H1 (cell line): Measurements from ENCODE around the gene TBC1D7. TPM values are rescaled to one million over a fixed set of nuclear protein-coding genes. Genes with fewer than 3 reads are reported as not detected.

Experiments used
- CTCF ChIA-PET: fragments of 300-600 bp; sonication (Branson Sonifier 250); formaldehyde crosslinking; loops from one replicate; lab custom pipeline; 2021; ENCODE audit not compliant: partially characterized antibody; lab: Charles Lee
- POLR2A ChIA-PET: fragments of 300-600 bp; sonication (Branson Sonifier 250); formaldehyde crosslinking; loops from one replicate; lab custom pipeline; 2021; ENCODE audit warnings: inconsistent platforms; ENCODE audit not compliant: partially characterized antibody; lab: Charles Lee
- DNase-seq, 2 experiments: peaks; one replicate each; pipeline versions ENCODE4 v3.0.0 to v3.0.0-alpha.2; 2010 to 2022; ENCODE audit warnings: low spot score in 2 of 2, low read depth in 1 of 2, mixed read lengths in 1 of 2
- FAIRE-seq: peaks from 2 replicates; lab custom pipeline; 2011; peaks lifted over from hg19 to GRCh38; lab: Jason Lieb, UNC
- H2AFZ ChIP-seq: 2 replicates; pipeline ENCODE4 v1.8.1; 2012; ENCODE audit warnings: low read length, inconsistent platforms
- H2AK5ac ChIP-seq: 2 replicates; pipeline ENCODE4 v1.6.1; 2013; ENCODE audit warnings: low read depth, low read length
- H2BK120ac ChIP-seq: replicated peaks from 2 replicates; pipeline ENCODE3; 2013; ENCODE audit warnings: low read depth, low read length, inconsistent platforms
- H2BK12ac ChIP-seq: 2 replicates; pipeline ENCODE4 v1.6.1; 2013; ENCODE audit warnings: low read depth, low read length
- H2BK15ac ChIP-seq: 2 replicates; pipeline ENCODE4 v1.6.1; 2013; ENCODE audit warnings: low read length
- H2BK20ac ChIP-seq: 2 replicates; pipeline ENCODE4 v1.6.1; 2013; ENCODE audit warnings: low read length
- H2BK5ac ChIP-seq: 2 replicates; pipeline ENCODE4 v1.6.1; 2013; ENCODE audit warnings: low read depth, low read length
- H3K14ac ChIP-seq: 2 replicates; pipeline ENCODE4 v1.6.1; 2013; ENCODE audit warnings: inconsistent platforms; ENCODE audit not compliant: insufficient read length
- H3K18ac ChIP-seq: 2 replicates; pipeline ENCODE4 v1.6.1; 2013; ENCODE audit warnings: low read length; ENCODE audit errors: extremely low read depth
- H3K23ac ChIP-seq: 2 replicates; pipeline ENCODE4 v1.6.1; 2013; ENCODE audit warnings: inconsistent platforms; ENCODE audit not compliant: insufficient read length
- H3K23me2 ChIP-seq: 2 replicates; pipeline ENCODE4 v1.6.1; 2013; ENCODE audit warnings: low read depth, low read length
- H3K27ac ChIP-seq: 2 replicates; pipeline ENCODE4 v1.6.1; 2011; ENCODE audit warnings: low read depth, low read length, inconsistent platforms
- H3K27me3 ChIP-seq, 4 experiments: replicated peaks in 1 of 4; 1 replicate in 1 of 4; 2 replicates in 3 of 4; pipeline versions ENCODE4 v1.6.1 to v1.8.1; 2011 to 2013; ENCODE audit warnings: low read length in 3 of 4, mild to moderate bottlenecking in 3 of 4, inconsistent platforms in 2 of 4, mixed read lengths in 2 of 4, moderate library complexity in 1 of 4; ENCODE audit not compliant: control insufficient read depth in 3 of 4, insufficient read depth in 3 of 4; ENCODE audit errors: extremely low read depth in 1 of 4
- H3K36me3 ChIP-seq, 4 experiments: 2 replicates each; pipeline versions ENCODE4 v1.6.1 to v1.8.1; 2011 to 2013; ENCODE audit warnings: mild to moderate bottlenecking in 4 of 4, low read length in 3 of 4, moderate library complexity in 2 of 4, control low read depth in 1 of 4, inconsistent platforms in 1 of 4; ENCODE audit not compliant: insufficient read depth in 4 of 4, control insufficient read depth in 2 of 4
- H3K4ac ChIP-seq: replicated peaks from 2 replicates; pipeline ENCODE3; 2013; ENCODE audit warnings: low read length, low read depth, mixed read lengths, inconsistent platforms; ENCODE audit not compliant: insufficient read length
- H3K4me1 ChIP-seq, 4 experiments: replicated peaks in 1 of 4; 1 replicate in 1 of 4; 2 replicates in 3 of 4; pipeline versions ENCODE4 v1.6.1 to v1.8.1; 2011 to 2013; ENCODE audit warnings: low read length in 3 of 4, inconsistent platforms in 2 of 4, mixed read lengths in 1 of 4; ENCODE audit not compliant: insufficient read depth in 4 of 4, control insufficient read depth in 3 of 4
- H3K4me2 ChIP-seq, 2 experiments: 2 replicates each; pipeline versions ENCODE4 v1.6.1 to v1.8.1; 2011 to 2013; ENCODE audit warnings: low read depth in 2 of 2, low read length in 2 of 2, control low read depth in 1 of 2, inconsistent platforms in 1 of 2, mild to moderate bottlenecking in 1 of 2; ENCODE audit not compliant: insufficient read depth in 1 of 2
- H3K4me3 ChIP-seq, 4 experiments: fragments of 200-600, 300-600 bp in 1 of 4; sonication (generic), shearing (Covaris generic), sonication (Bioruptor Twin) in 1 of 4; 2 replicates each; pipeline versions ENCODE4 v1.5.1 to v1.8.1; 2011 to 2016; ENCODE audit warnings: low read length in 4 of 4, low read depth in 3 of 4, control low read depth in 2 of 4, inconsistent platforms in 2 of 4, mild to moderate bottlenecking in 2 of 4, mixed read lengths in 1 of 4, moderate library complexity in 1 of 4; ENCODE audit not compliant: insufficient read depth in 2 of 4; ENCODE audit errors: extremely low read depth in 1 of 4
- H3K56ac ChIP-seq: replicated peaks from 2 replicates; pipeline ENCODE3; 2013; ENCODE audit warnings: low read depth, mild to moderate bottlenecking, mixed read lengths, low read length, inconsistent platforms; ENCODE audit not compliant: insufficient read length
- H3K79me1 ChIP-seq: 2 replicates; pipeline ENCODE4 v1.6.1; 2013; ENCODE audit warnings: low read depth, low read length, control low read depth
- H3K79me2 ChIP-seq, 2 experiments: 2 replicates each; pipeline versions ENCODE4 v1.6.1 to v1.8.1; 2012 to 2013; ENCODE audit warnings: low read length in 2 of 2, mild to moderate bottlenecking in 2 of 2, inconsistent platforms in 1 of 2; ENCODE audit not compliant: insufficient read depth in 2 of 2, control insufficient read depth in 1 of 2
- H3K9ac ChIP-seq, 4 experiments: replicated peaks in 1 of 4; 1 replicate in 1 of 4; 2 replicates in 3 of 4; pipeline versions ENCODE4 v1.6.1 to v1.8.1; 2011 to 2013; ENCODE audit warnings: low read depth in 3 of 4, low read length in 3 of 4, control low read depth in 2 of 4, mild to moderate bottlenecking in 2 of 4, moderate library complexity in 2 of 4, inconsistent platforms in 1 of 4; ENCODE audit errors: extremely low read depth in 1 of 4
- H3K9me3 ChIP-seq, 2 experiments: 2 replicates each; pipeline versions ENCODE4 v1.6.1 to v1.8.1; 2012 to 2013; ENCODE audit warnings: mild to moderate bottlenecking in 2 of 2, moderate library complexity in 2 of 2, control low read depth in 1 of 2, inconsistent platforms in 1 of 2, low read depth in 1 of 2, low read length in 1 of 2, mixed read lengths in 1 of 2; ENCODE audit not compliant: insufficient read depth in 2 of 2
- H4K20me1 ChIP-seq, 2 experiments: replicated peaks in 1 of 2; 2 replicates each; pipeline versions ENCODE3 to v1.8.1; 2011 to 2013; ENCODE audit warnings: inconsistent platforms in 2 of 2, low read length in 2 of 2, mild to moderate bottlenecking in 1 of 2; ENCODE audit not compliant: insufficient read depth in 2 of 2, control insufficient read depth in 1 of 2
- H4K5ac ChIP-seq: 2 replicates; pipeline ENCODE4 v1.6.1; 2013; ENCODE audit warnings: low read length, low read depth, mixed read lengths, inconsistent platforms; ENCODE audit not compliant: insufficient read length
- H4K8ac ChIP-seq: 2 replicates; pipeline ENCODE4 v1.8.0; 2013; ENCODE audit warnings: mild to moderate bottlenecking, moderate library complexity, low read length, inconsistent platforms; ENCODE audit not compliant: insufficient read depth; ENCODE audit errors: extremely low read depth
- H4K91ac ChIP-seq: replicated peaks from 2 replicates; pipeline ENCODE3; 2013; ENCODE audit warnings: low read length, mixed read lengths, inconsistent platforms; ENCODE audit not compliant: insufficient read length
- CBX8 ChIP-seq: fragments of 300-800, 300-1000 bp; sonication (generic); IDR thresholded peaks from 2 replicates; pipeline ENCODE4 v1.7.1; 2016; ENCODE audit warnings: low read depth, low read length, borderline replicate concordance
- JUN ChIP-seq: IDR thresholded peaks from 2 replicates; pipeline ENCODE4 v1.6.1; 2011; ENCODE audit warnings: low read depth, mild to moderate bottlenecking, improper control_type of control experiment, low read length
- JUND ChIP-seq: IDR thresholded peaks from 2 replicates; pipeline ENCODE4 v1.6.1; 2011; ENCODE audit warnings: mild to moderate bottlenecking, improper control_type of control experiment, low read length
- MAFK ChIP-seq: IDR thresholded peaks from 2 replicates; pipeline ENCODE4 v1.6.1; 2012; ENCODE audit warnings: low read depth, mild to moderate bottlenecking, improper control_type of control experiment, low read length
- POU5F1 ChIP-seq: IDR thresholded peaks from 2 replicates; pipeline ENCODE4 v1.6.1; 2011; ENCODE audit warnings: low read depth, mild to moderate bottlenecking, low read length, moderate library complexity
- SRF ChIP-seq: IDR thresholded peaks from 2 replicates; pipeline ENCODE4 v1.6.1; 2011; ENCODE audit warnings: mild to moderate bottlenecking, low read depth, low read length, moderate library complexity
- YY1 ChIP-seq: IDR thresholded peaks from 2 replicates; pipeline ENCODE4 v1.6.1; 2011; ENCODE audit warnings: low read depth, mild to moderate bottlenecking, low read length
- WGBS, 2 experiments: shearing (Covaris generic) in 1 of 2; methylation state at CpG; one replicate each; pipeline versions ENCODE4 v1.1.6 to v1.1.7; 2013 to 2015; ENCODE audit warnings: low lambda C conversion rate in 2 of 2, mixed read lengths in 2 of 2, inconsistent platforms in 1 of 2, low coverage in 1 of 2, missing lambda C conversion rate in 1 of 2; ENCODE audit not compliant: insufficient replicate concordance in 2 of 2, insufficient coverage in 1 of 2, insufficient read length in 1 of 2; ENCODE audit errors: extremely low coverage in 1 of 2, missing lambda C conversion rate in 1 of 2; 5-methylcytosine and 5-hydroxymethylcytosine counted together
- polyA plus RNA-seq, 7 experiments: library from polyadenylated mRNA; depleted of rRNA in 3 of 7; stranded (reverse) in 5 of 7; unstranded in 2 of 7; fragments of >200 nt in 5 of 7; fragments of 200-250 nt in 2 of 7; gene quantifications; 1 replicate in 5 of 7; 2 replicates in 1 of 7; 4 replicates in 1 of 7; pipeline versions ENCODE4 v1.2.1 to v1.2.3, GENCODE V29; 2011 to 2013; ENCODE audit warnings: missing spikeins in 2 of 7, mixed read lengths in 2 of 7
- total RNA-seq: library from RNA; stranded (reverse); fragmentation: NEBNext Ultra II Directional; extraction: Animal tissue kit (Norgen Biotek cat#: 25700); gene quantifications from 2 replicates; pipeline ENCODE4 v1.2.1, GENCODE V29; 2021

TBC1D7 gene
- total and polyA plus RNA-seq, 2 of the 8 experiments (the other 6 are each of a cell fraction or from before 2014, with no cell fraction given), result 46.1 to 55.2 TPM

DNA sequence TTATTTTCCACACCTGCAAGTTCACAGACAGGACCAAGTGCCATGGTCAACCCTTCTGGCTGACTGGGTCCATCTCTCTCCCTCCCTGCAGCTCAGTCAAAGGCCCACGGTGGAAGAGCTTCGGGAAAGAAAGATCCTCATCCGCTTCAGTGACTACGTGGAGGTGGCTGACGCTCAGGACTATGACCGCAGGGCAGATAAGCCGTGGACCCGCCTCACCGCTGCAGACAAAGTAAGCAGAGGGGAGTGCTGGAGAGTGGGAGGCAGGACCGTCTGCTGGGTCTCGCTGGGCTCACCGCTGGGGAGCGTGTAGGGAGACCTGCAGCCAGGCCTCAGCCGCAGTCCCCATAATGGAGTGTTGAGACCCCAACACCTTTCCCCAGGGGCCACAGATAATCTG, 45.0 kb downstream of the TBC1D7 start:
- DNase-seq, result no peak
- no peak overlapping the region for H4K91ac ChIP-seq
- no peak overlapping the region for H2AK5ac ChIP-seq
- peaks cover 0 to 26% (median 11%) of the 10 kb centered on the region in 4 experiments; a peak in 2 of 8 replicates for H3K36me3 ChIP-seq
- no peak overlapping the region for H2BK5ac ChIP-seq
- no peaks in the 10 kb centered on the region for H3K79me1 ChIP-seq
- no peak overlapping the region for H3K4me2 ChIP-seq
- no peak overlapping the region for H2AFZ ChIP-seq
- H3K56ac ChIP-seq, result no peak overlapping the region
- 92% methylated on average over 14 of the region's 14 CpGs; no CpG with 5 or more reads in 1 of the 2 experiments for WGBS, 2 experiments
- no peak overlapping the region for H3K4ac ChIP-seq
- no peak overlapping the region for H3K14ac ChIP-seq
- H3K23me2 ChIP-seq, result no peaks in the 10 kb centered on the region
- no peak overlapping the region for H3K27ac ChIP-seq
- no peak for FAIRE-seq
- no peak overlapping the region for H3K4me3 ChIP-seq
- ChIA-PET CTCF (interaction anchor here (0.9 to 1.3 kb wide), 3 partner anchors 13 to 162 kb away, joined by 3 to 7 read pairs (median 3); no protein-coding TSS in a partner anchor), POLR2A (no interaction called here)
- H3K23ac ChIP-seq, result no peak overlapping the region
- H2BK20ac ChIP-seq, result no peak overlapping the region
- no peak overlapping the region for H3K9ac ChIP-seq
- peaks cover 1 to 2% of the 10 kb centered on the region in 2 experiments for H4K20me1 ChIP-seq
- H2BK15ac ChIP-seq, result no peak overlapping the region
- H3K79me2 ChIP-seq, result no peaks in the 10 kb centered on the region
- H3K27me3 ChIP-seq, result no peaks in the 10 kb centered on the region
- H4K5ac ChIP-seq, result no peak overlapping the region
- H3K9me3 ChIP-seq, result peaks cover 14 to 17% of the 10 kb centered on the region in 2 experiments; a peak in 3 of 4 replicates
- no peak overlapping the region for H2BK120ac ChIP-seq
- no peak overlapping the region for H3K18ac ChIP-seq
- TF ChIP-seq POU5F1 (no peak), JUND (no peak), CBX8 (no peak), SRF (no peak), JUN (no peak), MAFK (no peak), YY1 (no peak)
- H4K8ac ChIP-seq, result no peak overlapping the region
- peaks cover 0 to 5% (median 4%) of the 10 kb centered on the region in 4 experiments; a peak in 2 of 7 replicates for H3K4me1 ChIP-seq
- H2BK12ac ChIP-seq, result no peak overlapping the region
